Thymus (tissue), 11 donors: Measurements from ENCODE around the gene USP33. TPM values are rescaled to one million over a fixed set of nuclear protein-coding genes. Genes with fewer than 3 reads are reported as not detected.
"Not testable (repeated sequence)": the region's sequence is repeated elsewhere in the genome, so short reads cannot be mapped to it uniquely, and the experiment has no call there.

ENCODE experiments used
- DNase-seq, 9 donors: peaks; one replicate each; pipeline ENCODE4 v3.0.0-alpha.2; 2013; ENCODE audit warnings: low spot score in 9 of 9, low read depth in 6 of 9, missing footprints in 1 of 9
- H3K27ac ChIP-seq, 2 donors: one replicate each; pipeline ENCODE4 v1.5.1; 2013; ENCODE audit warnings: control low read depth in 1 of 2, low read depth in 1 of 2, low read length in 1 of 2, mild to moderate bottlenecking in 1 of 2, moderate library complexity in 1 of 2
- H3K27me3 ChIP-seq, 2 donors: one replicate each; pipeline ENCODE4 v1.5.1; 2013; ENCODE audit warnings: low read length in 1 of 2; ENCODE audit not compliant: control insufficient read depth in 2 of 2, insufficient read depth in 1 of 2
- H3K36me3 ChIP-seq, 2 donors: one replicate each; pipeline ENCODE4 v1.5.1; 2013; ENCODE audit warnings: low read length in 1 of 2, mild to moderate bottlenecking in 1 of 2, moderate library complexity in 1 of 2; ENCODE audit not compliant: control insufficient read depth in 2 of 2, insufficient read depth in 2 of 2
- H3K4me1 ChIP-seq, 2 donors: one replicate each; pipeline ENCODE4 v1.5.1; 2013; ENCODE audit warnings: low read length in 2 of 2; ENCODE audit not compliant: control insufficient read depth in 2 of 2, insufficient read depth in 2 of 2
- H3K4me3 ChIP-seq, 2 donors: one replicate each; pipeline ENCODE4 v1.5.1; 2013; ENCODE audit warnings: low read length in 2 of 2, control low read depth in 1 of 2, mild to moderate bottlenecking in 1 of 2
- H3K9me3 ChIP-seq, 2 donors: one replicate each; pipeline ENCODE4 v1.5.1; 2013; ENCODE audit warnings: low read length in 1 of 2, mild to moderate bottlenecking in 1 of 2; ENCODE audit not compliant: control insufficient read depth in 2 of 2, insufficient read depth in 1 of 2
- WGBS: extraction: QIAGEN DNeasy Blood & Tissue Kit; methylation state at CpG from one replicate; pipeline ENCODE4 v1.1.7; 2013; 5-methylcytosine and 5-hydroxymethylcytosine counted together
- polyA plus RNA-seq: library from polyadenylated mRNA; stranded (reverse); fragments of 200-250 nt; gene quantifications from one replicate; pipeline ENCODE4 v1.2.3, GENCODE V29; 2013
- total RNA-seq: library from RNA; stranded (reverse); fragments of 120-200 nt; gene quantifications from one replicate; pipeline ENCODE4 v1.2.4, GENCODE V29; 2013
- donor health status: healthy.

USP33 gene
- total and polyA plus RNA-seq, 2 donors: 45.4 to 48.8 TPM

DNA sequence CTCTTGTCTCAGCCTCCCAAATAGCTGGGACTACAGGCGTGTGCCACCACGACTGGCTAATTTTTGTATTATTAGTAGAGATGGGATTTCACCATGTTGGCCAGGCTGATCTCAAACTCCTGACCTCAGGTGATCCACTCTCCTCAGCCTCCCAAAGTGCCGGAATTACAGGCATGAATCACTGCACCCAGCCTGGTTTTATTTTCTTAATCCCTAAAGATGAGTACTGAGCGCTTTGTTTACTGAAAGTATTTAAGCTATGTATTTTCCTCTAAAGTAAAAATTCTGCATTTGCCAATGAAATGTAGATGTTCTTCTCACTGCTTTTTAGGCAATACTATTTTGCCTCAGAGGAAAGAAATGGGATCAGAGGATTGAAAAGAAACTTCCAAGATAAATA is 10.2 kb downstream of the USP33 start:
- DNase-seq, H3K4me1 ChIP-seq, H3K27me3 ChIP-seq, H3K27ac ChIP-seq, H3K36me3 ChIP-seq, H3K9me3 ChIP-seq, H3K4me3 ChIP-seq: not testable (repeated sequence)
- WGBS: 99% methylated on average over 4 of the region's 4 CpGs

DNA sequence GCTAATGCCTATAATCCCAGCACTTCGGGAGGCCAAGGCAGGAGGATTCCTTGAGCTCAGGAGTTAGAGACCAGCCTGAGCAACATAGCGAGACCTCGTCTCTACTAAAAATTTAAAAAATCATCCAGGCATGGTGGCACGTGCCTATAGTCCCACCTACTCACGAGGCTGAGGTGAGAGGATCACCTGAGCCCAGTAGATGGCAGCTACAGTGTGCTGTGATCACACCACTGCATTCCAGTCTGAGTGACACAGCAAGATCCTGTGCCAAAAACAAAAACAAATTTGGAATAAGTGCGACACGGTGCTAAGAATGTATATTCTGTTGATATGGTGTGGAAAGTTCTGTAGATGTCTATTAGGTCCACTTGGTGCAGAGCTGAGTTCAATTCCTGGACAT is 15.1 kb downstream of the USP33 start:
- Histone ChIP-seq H3K9me3 (no peaks in the 10 kb centered on the region), H3K4me1 (no peaks in the 10 kb centered on the region), H3K27me3 (no peaks in the 10 kb centered on the region), H3K27ac (no peak overlapping the region), H3K36me3 (peaks cover 3 to 10% of the 10 kb centered on the region in 2 donors), H3K4me3 (no peak overlapping the region)
- no peak for DNase-seq
- 99% methylated on average over 7 of the region's 7 CpGs for WGBS

DNA sequence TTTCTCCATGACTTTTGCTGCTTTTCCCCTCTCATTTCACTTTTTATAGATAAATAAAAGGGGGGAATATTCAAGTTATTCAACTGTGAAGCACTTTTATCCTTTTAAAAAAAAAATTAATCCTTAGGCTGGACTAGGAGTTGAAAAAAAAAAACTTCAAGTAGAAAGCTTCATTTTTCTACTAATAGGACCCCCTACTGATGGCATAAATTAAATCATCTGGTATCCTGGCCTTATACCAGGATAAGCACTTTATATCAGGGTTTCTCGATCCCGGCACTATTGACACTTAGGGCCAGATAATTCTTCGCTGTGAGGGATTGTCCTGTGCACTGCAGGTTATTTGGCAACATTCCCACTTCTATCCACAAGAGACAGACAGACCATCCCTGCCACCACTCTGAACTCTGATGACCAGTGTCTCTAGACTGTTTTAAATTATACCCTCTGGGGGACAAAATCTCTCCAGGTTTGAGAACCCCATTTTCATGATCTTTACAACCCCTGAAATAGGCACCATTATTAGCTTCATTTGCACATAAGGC is 17.6 kb downstream of the USP33 start:
- no peak overlapping the region for H3K27ac ChIP-seq
- no peaks in the 10 kb centered on the region for H3K27me3 ChIP-seq
- H3K4me3 ChIP-seq: no peak overlapping the region
- WGBS: 99% methylated on average over 3 of the region's 3 CpGs
- H3K9me3 ChIP-seq: no peaks in the 10 kb centered on the region
- H3K4me1 ChIP-seq: no peaks in the 10 kb centered on the region
- H3K36me3 ChIP-seq: peaks cover 3 to 23% of the 10 kb centered on the region in 2 donors
- no peak for DNase-seq

DNA sequence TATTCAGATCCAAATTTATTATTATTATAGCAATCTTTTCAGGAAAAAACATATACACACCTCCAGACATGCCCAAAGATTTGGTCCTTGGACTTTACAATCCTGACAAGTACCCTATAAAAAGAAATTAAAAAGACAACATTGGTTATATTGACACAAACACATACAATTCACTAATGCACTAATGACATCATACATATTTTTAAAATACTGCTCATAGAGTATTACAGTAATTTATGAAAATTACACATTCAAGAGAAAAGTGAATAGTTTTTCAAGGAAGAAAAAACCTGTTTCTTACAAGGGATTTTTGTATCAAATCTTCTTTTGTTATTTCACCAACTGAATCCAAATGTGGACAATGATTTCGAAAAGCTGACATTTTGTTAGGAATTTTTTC is 18.3 kb downstream of the USP33 start:
- peaks cover 3 to 24% of the 10 kb centered on the region in 2 donors for H3K36me3 ChIP-seq
- no peak overlapping the region for H3K4me3 ChIP-seq
- no peaks in the 10 kb centered on the region for H3K9me3 ChIP-seq
- no peaks in the 10 kb centered on the region for H3K27me3 ChIP-seq
- WGBS: 99% methylated on average over 1 of the region's 1 CpG
- H3K4me1 ChIP-seq: no peaks in the 10 kb centered on the region
- no peak for DNase-seq
- H3K27ac ChIP-seq: no peak overlapping the region

DNA sequence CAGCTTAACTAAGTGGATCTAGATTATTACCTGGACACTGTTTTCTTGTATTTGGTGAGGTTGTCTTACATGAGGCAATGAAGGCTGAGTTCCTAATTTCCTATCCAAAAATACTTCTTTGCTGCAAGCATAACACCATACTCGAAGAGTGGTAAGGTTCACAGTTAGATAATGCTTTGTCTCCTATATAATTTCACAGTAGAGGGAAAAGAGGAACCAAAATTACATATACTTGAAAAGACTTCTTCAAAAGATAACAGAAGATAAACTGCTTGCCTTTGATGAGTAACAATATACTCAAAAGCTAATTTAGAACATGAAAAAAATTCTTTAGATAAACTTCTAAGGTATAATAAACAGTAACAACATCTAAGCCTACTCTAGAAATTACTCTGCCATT is 20.4 kb downstream of the USP33 start:
- H3K4me3 ChIP-seq: no peak overlapping the region
- no peak overlapping the region for H3K27ac ChIP-seq
- DNase-seq: no peak
- H3K4me1 ChIP-seq: no peaks in the 10 kb centered on the region
- H3K9me3 ChIP-seq: no peaks in the 10 kb centered on the region
- peaks cover 0 to 24% of the 10 kb centered on the region in 2 donors for H3K36me3 ChIP-seq
- H3K27me3 ChIP-seq: no peaks in the 10 kb centered on the region
- WGBS: 90% methylated on average over 1 of the region's 1 CpG

DNA sequence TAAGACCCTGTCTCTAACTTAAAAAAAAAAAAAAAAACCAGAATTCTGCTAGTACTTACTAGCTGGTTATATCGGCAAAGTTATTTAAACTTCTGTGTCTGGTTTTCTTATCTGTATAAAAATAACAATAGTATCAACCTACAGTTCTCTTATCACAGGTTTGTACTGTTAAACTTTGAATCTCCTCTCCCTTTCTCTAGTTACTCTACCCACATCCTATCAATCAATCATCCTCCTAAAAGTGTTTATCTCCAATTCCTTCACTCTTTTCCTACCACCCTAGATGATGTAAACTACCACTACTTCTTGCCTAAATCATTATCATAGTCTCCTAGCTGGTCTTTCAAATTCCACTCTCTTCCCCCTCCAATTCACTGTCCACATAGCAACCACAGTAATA is 27.6 kb downstream of the USP33 start:
- Histone ChIP-seq H3K4me1 (no peaks in the 10 kb centered on the region), H3K9me3 (no peaks in the 10 kb centered on the region), H3K4me3 (no peak overlapping the region), H3K27me3 (no peaks in the 10 kb centered on the region), H3K27ac (no peak overlapping the region), H3K36me3 (peaks cover 12 to 35% of the 10 kb centered on the region in 2 donors)
- 97% methylated on average over 1 of the region's 1 CpG for WGBS
- no peak for DNase-seq

DNA sequence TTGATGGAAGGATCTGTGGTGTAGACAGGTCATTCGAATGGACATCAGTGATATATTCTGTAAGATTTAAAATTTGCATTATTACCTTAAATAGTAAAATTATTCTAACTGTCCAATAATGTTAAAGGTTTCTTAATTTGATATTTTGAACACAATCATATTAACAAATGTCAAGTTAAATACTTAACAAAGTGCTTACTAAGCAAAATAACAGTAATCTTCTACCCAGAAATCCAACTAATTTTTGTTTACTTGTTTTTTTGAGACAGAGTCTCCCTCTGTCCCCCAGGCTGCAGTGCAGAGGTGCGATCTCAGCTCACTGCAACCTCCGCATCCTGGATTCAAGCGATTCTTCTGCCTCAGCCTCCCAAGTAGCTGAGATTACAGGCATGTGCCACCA is 33.9 kb downstream of the USP33 start:
- Histone ChIP-seq H3K36me3 (peaks cover 22 to 56% of the 10 kb centered on the region in 2 donors), H3K9me3 (no peaks in the 10 kb centered on the region), H3K27ac (no peak overlapping the region), H3K4me3 (no peak overlapping the region), H3K27me3 (no peaks in the 10 kb centered on the region), H3K4me1 (no peaks in the 10 kb centered on the region)
- no peak for DNase-seq
- 99% methylated on average over 4 of the region's 4 CpGs for WGBS

DNA sequence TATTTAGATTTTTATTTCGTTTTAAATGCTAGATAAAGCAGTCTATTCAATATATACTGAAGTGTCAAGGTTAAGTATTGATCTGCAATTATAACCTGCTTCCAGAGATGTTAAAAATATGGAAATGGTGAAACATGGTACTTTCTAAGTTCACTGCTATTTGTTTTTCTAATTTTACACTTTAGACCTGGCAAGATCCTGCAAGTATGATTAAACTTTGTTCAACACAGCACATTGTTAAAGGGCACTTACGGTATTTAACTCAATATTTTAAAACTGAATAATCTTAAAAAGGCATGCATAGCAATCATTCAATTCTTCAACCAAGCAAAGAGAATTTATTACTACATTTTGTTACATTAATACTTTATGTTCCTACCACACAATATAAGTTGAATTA is 41.5 kb downstream of the USP33 start:
- peaks cover 21 to 68% of the 10 kb centered on the region in 2 donors for H3K36me3 ChIP-seq
- H3K4me3 ChIP-seq: no peak overlapping the region
- no peaks in the 10 kb centered on the region for H3K27me3 ChIP-seq
- WGBS: 98% methylated on average over 2 of the region's 2 CpGs
- H3K9me3 ChIP-seq: no peaks in the 10 kb centered on the region
- no peak overlapping the region for H3K27ac ChIP-seq
- H3K4me1 ChIP-seq: no peaks in the 10 kb centered on the region
- DNase-seq: no peak

DNA sequence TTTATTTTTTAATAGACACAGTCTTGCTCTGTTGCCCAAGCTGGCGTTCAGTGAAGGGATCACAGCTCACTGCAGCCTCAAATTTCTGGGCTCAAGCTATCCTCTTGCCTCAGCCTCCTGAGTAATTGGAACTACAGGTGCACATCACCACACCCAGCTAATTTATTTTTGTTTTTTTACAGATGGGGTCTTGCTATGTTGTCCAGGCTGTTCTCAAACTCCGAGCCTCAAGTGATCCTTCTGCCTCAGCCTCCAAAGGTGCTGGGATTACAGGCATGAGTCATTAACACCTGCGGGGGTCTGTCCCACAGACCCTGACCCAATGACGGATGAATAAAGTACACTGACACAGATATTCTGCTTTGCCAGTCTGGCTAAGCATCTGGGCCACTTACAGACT is 43.6 kb downstream of the USP33 start:
- Histone ChIP-seq H3K27me3 (no peaks in the 10 kb centered on the region), H3K9me3 (no peaks in the 10 kb centered on the region), H3K36me3 (peaks cover 27 to 62% of the 10 kb centered on the region in 2 donors), H3K4me3 (no peak overlapping the region), H3K4me1 (no peaks in the 10 kb centered on the region), H3K27ac (no peak overlapping the region)
- no peak for DNase-seq
- 98% methylated on average over 4 of the region's 4 CpGs for WGBS

DNA sequence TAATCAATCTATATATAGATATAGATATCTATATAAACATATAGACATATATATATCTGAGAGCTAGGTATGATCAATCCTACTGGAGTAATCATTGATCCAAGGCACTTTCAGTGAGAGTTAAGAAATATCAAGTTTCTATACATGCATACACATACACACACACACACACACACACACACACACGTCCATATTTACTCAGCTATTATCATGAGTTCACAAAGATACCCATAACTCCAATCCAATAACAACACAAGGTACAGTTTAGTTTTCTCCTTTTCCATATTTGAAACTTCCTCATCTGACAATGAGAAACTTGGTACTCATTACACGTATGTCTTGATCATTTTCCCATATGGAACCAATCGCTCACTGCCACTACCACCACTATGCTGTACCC is 49.9 kb downstream of the USP33 start:
- H3K27ac ChIP-seq: no peak overlapping the region
- peaks cover 26 to 66% of the 10 kb centered on the region in 2 donors for H3K36me3 ChIP-seq
- WGBS: 97% methylated on average over 3 of the region's 3 CpGs
- no peaks in the 10 kb centered on the region for H3K27me3 ChIP-seq
- no peaks in the 10 kb centered on the region for H3K9me3 ChIP-seq
- no peak for DNase-seq
- no peak overlapping the region for H3K4me3 ChIP-seq
- H3K4me1 ChIP-seq: no peaks in the 10 kb centered on the region
